Panc1 (cell line): ENCODE measurements around the gene SP100. TPM values are rescaled to one million over a fixed set of nuclear protein-coding genes. Genes with fewer than 3 reads are reported as not detected.

ENCODE experiments used
- ATAC-seq: fragments of 200-7000 bp; cut with Tn5 transposase; 2 replicates; pipeline ENCODE4 v1.9.1; 2020; ENCODE audit warnings: mild to moderate bottlenecking, moderate library complexity
- BruUV-seq: library from RNA; stranded (reverse); fragments of 400-500 nt; replicated peaks from 2 replicates; lab custom pipeline; 2021; lab: Mats Ljungman, UMichigan
- CTCF ChIA-PET: fragments of 300-600 bp; sonication (Branson Sonifier 250); formaldehyde crosslinking; loops from one replicate; lab custom pipeline; 2022; ENCODE audit warnings: antibody characterized with exemption; lab: Charles Lee
- POLR2A ChIA-PET: fragments of 300-600 bp; sonication (Branson Sonifier 250); formaldehyde crosslinking; loops from one replicate; lab custom pipeline; 2022; ENCODE audit warnings: antibody characterized with exemption; lab: Charles Lee
- DNase-seq: peaks from one replicate; pipeline ENCODE4 v3.0.0-alpha.2; 2010; ENCODE audit warnings: low read depth, low spot score
- H3K27ac ChIP-seq: 2 replicates; pipeline ENCODE4 v1.5.1; 2011; ENCODE audit warnings: mild to moderate bottlenecking, low read length, inconsistent platforms
- H3K27me3 ChIP-seq: fragments of 200-500 bp; sonication (Bioruptor generic); 2 replicates; pipeline ENCODE4 v1.6.0; 2014; ENCODE audit warnings: low read length, inconsistent platforms; ENCODE audit not compliant: control insufficient read depth, insufficient read depth
- H3K36me3 ChIP-seq: fragments of 200-500 bp; sonication (Bioruptor generic); 2 replicates; pipeline ENCODE4 v1.5.1; 2014; ENCODE audit warnings: inconsistent platforms, mild to moderate bottlenecking, low read length, moderate library complexity; ENCODE audit not compliant: control insufficient read depth, insufficient read depth
- H3K4me1 ChIP-seq: 2 replicates; pipeline ENCODE4 v1.5.1; 2011; ENCODE audit warnings: inconsistent platforms, mild to moderate bottlenecking, low read length, moderate library complexity; ENCODE audit not compliant: control insufficient read depth, insufficient read depth
- H3K4me3 ChIP-seq, 2 experiments: 2 replicates each; pipeline ENCODE4 v1.5.1; 2011 to 2012; ENCODE audit warnings: low read depth in 2 of 2, low read length in 2 of 2, mild to moderate bottlenecking in 2 of 2, inconsistent platforms in 1 of 2, moderate library complexity in 1 of 2
- H3K9me3 ChIP-seq: fragments of 200-500 bp; sonication (Bioruptor generic); 2 replicates; pipeline ENCODE4 v1.5.1; 2014; ENCODE audit warnings: low read depth, mild to moderate bottlenecking, inconsistent platforms, low read length, moderate library complexity; ENCODE audit not compliant: control insufficient read depth, insufficient read depth
- CTCF ChIP-seq: fragments of 450-650 bp; IDR thresholded peaks from 2 replicates; pipeline ENCODE4 v1.5.1; 2017; ENCODE audit warnings: mild to moderate bottlenecking
- POLR2AphosphoS5 ChIP-seq: IDR thresholded peaks from 2 replicates; pipeline ENCODE4 v1.6.1; 2012; ENCODE audit warnings: mild to moderate bottlenecking, low read depth, low read length, moderate library complexity
- SIN3A ChIP-seq: IDR thresholded peaks from 2 replicates; pipeline ENCODE4 v1.6.1; 2012; ENCODE audit warnings: low read depth, mild to moderate bottlenecking, low read length, moderate library complexity, borderline replicate concordance; ENCODE audit not compliant: insufficient read depth
- TCF7L2 ChIP-seq: IDR thresholded peaks from 2 replicates; pipeline ENCODE4 v1.6.1; 2011; ENCODE audit warnings: mild to moderate bottlenecking, low read depth, low read length, inconsistent platforms
- in situ Hi-C: cut with HindIII; loops from 2 replicates; pipeline ENCODE4 v1.10.0; 2016; ENCODE audit warnings: low sequenced_read_pairs, low pct_unique_long_range_greater_than_20kb
- intact Hi-C: fragments of 100-400 bp; cut with micrococcal nuclease; formaldehyde crosslinking; loops from one replicate; pipeline ENCODE4 v1.10.0; 2022; ENCODE audit not compliant: unreplicated experiment
- total RNA-seq: library from RNA; stranded (reverse); gene quantifications from one replicate; pipeline ENCODE4 v1.2.1, GENCODE V29; 2021; ENCODE audit not compliant: unreplicated experiment
- TF ChIP-seq, protein P1 (sequence below), 2 experiments: IDR thresholded peaks; 2 replicates each; pipeline ENCODE4 v1.6.1; 2011 to 2012; ENCODE audit warnings: low read depth in 2 of 2, control low read depth in 1 of 2, low read length in 1 of 2, mild to moderate bottlenecking in 1 of 2, moderate library complexity in 1 of 2; ENCODE audit not compliant: insufficient read depth in 1 of 2

The SP100 gene
- total RNA-seq, 1 experiment from 2014 or later, result 27.2 TPM

DNA sequence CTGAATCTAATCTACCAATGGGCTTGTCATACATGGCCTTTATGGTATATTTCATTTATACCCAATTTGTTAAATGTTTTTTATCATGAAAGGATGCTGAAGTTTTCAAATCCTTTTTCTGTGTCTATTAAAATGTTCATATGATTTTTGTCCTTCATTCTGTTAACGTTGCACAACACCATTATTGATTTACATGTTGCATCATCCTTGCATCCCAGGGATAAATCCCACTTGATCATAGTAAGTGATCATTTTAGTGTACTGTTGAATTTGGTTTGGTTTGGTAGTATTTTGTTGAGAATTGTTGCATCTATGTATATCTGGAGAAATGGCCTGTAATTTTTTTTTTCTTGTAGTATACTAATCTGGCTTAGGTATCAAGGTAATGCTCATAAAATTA is 9.4 kb downstream of the SP100 start:
- Histone ChIP-seq H3K4me1 (no peaks in the 10 kb centered on the region), H3K27me3 (no peaks in the 10 kb centered on the region), H3K27ac (no peak overlapping the region), H3K4me3 (no peak overlapping the region), H3K36me3 (no peaks in the 10 kb centered on the region), H3K9me3 (peaks cover 9% of the 10 kb centered on the region)
- intact Hi-C loops, result no loop called here
- in situ Hi-C loops, result no loop called here
- ChIA-PET CTCF (no interaction called here), POLR2A (no interaction called here)
- no peak for DNase-seq
- ATAC-seq, result no peak
- no TSS peak for BruUV-seq
- TF ChIP-seq CTCF (no peak), POLR2AphosphoS5 (no peak), SIN3A (no peak), TCF7L2 (no peak)
- TF ChIP-seq, protein P1, sequence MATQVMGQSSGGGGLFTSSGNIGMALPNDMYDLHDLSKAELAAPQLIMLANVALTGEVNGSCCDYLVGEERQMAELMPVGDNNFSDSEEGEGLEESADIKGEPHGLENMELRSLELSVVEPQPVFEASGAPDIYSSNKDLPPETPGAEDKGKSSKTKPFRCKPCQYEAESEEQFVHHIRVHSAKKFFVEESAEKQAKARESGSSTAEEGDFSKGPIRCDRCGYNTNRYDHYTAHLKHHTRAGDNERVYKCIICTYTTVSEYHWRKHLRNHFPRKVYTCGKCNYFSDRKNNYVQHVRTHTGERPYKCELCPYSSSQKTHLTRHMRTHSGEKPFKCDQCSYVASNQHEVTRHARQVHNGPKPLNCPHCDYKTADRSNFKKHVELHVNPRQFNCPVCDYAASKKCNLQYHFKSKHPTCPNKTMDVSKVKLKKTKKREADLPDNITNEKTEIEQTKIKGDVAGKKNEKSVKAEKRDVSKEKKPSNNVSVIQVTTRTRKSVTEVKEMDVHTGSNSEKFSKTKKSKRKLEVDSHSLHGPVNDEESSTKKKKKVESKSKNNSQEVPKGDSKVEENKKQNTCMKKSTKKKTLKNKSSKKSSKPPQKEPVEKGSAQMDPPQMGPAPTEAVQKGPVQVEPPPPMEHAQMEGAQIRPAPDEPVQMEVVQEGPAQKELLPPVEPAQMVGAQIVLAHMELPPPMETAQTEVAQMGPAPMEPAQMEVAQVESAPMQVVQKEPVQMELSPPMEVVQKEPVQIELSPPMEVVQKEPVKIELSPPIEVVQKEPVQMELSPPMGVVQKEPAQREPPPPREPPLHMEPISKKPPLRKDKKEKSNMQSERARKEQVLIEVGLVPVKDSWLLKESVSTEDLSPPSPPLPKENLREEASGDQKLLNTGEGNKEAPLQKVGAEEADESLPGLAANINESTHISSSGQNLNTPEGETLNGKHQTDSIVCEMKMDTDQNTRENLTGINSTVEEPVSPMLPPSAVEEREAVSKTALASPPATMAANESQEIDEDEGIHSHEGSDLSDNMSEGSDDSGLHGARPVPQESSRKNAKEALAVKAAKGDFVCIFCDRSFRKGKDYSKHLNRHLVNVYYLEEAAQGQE (IDR thresholded peaks at IDR 0.05; ENCODE audit: insufficient read depth in 1 of 2, low read depth in 2 of 2, low read length in 1 of 2), result no peak

GRCh38 chr2:230429513-230429912 is 13.5 kb downstream of the SP100 start:
- Histone ChIP-seq H3K4me1 (no peaks in the 10 kb centered on the region), H3K9me3 (peaks cover 18% of the 10 kb centered on the region), H3K36me3 (no peaks in the 10 kb centered on the region; the same call in 1 of the 2 replicates), H3K27ac (no peak overlapping the region), H3K27me3 (no peaks in the 10 kb centered on the region), H3K4me3 (no peak overlapping the region)
- in situ Hi-C loops, result no loop called here
- DNase-seq (no peak), ATAC-seq (no peak)
- TF ChIP-seq TCF7L2, result no peak
- TF ChIP-seq, protein P1 (IDR thresholded peaks at IDR 0.05; ENCODE audit: insufficient read depth in 1 of 2, low read depth in 2 of 2, low read length in 1 of 2), result no peak
- TF ChIP-seq POLR2AphosphoS5, result no peak
- ChIA-PET CTCF (no interaction called here), POLR2A (no interaction called here)
- no TSS peak for BruUV-seq
- intact Hi-C loops, result no loop called here
